H1 (cell line): Measurements from ENCODE around the gene DIAPH1. TPM values are rescaled to one million over a fixed set of nuclear protein-coding genes. Genes with fewer than 3 reads are reported as not detected.

Experiments
- ATF3 ChIP-seq: IDR thresholded peaks from 2 replicates; pipeline ENCODE4 v1.6.1; 2011; ENCODE audit warnings: low read depth, mild to moderate bottlenecking, low read length; ENCODE audit not compliant: insufficient read depth
- BACH1 ChIP-seq: IDR thresholded peaks from 2 replicates; pipeline ENCODE4 v1.6.1; 2012; ENCODE audit warnings: low read length, improper control_type of control experiment
- CREB1 ChIP-seq: IDR thresholded peaks from 2 replicates; pipeline ENCODE4 v1.6.1; 2012; ENCODE audit warnings: inconsistent platforms
- EP300 ChIP-seq, 2 experiments: IDR thresholded peaks; 1 replicate in 1 of 2; 2 replicates in 1 of 2; pipeline ENCODE4 v1.6.1; 2011 to 2012; ENCODE audit warnings: low read depth in 2 of 2, low read length in 2 of 2, mild to moderate bottlenecking in 2 of 2, borderline replicate concordance in 1 of 2, inconsistent platforms in 1 of 2, moderate library complexity in 1 of 2
- HDAC6 ChIP-seq: IDR thresholded peaks from one replicate; pipeline ENCODE4 v1.7.1; 2012; ENCODE audit warnings: low read depth, mild to moderate bottlenecking, inconsistent platforms, low read length, moderate library complexity
- MAFK ChIP-seq: IDR thresholded peaks from 2 replicates; pipeline ENCODE4 v1.6.1; 2012; ENCODE audit warnings: low read depth, mild to moderate bottlenecking, improper control_type of control experiment, low read length
- SP2 ChIP-seq: IDR thresholded peaks from 2 replicates; pipeline ENCODE4 v1.6.1; 2012; ENCODE audit warnings: mild to moderate bottlenecking, low read length, inconsistent platforms
- TCF12 ChIP-seq: IDR thresholded peaks from 2 replicates; pipeline ENCODE4 v1.6.1; 2011; ENCODE audit warnings: low read depth, mild to moderate bottlenecking, low read length
- USF2 ChIP-seq: IDR thresholded peaks from 2 replicates; pipeline ENCODE4 v1.6.1; 2011; ENCODE audit warnings: low read length, improper control_type of control experiment
- polyA plus RNA-seq, 7 experiments: library from polyadenylated mRNA; depleted of rRNA in 3 of 7; stranded (reverse) in 5 of 7; unstranded in 2 of 7; fragments of >200 nt in 5 of 7; fragments of 200-250 nt in 2 of 7; gene quantifications; 1 replicate in 5 of 7; 2 replicates in 1 of 7; 4 replicates in 1 of 7; pipeline versions ENCODE4 v1.2.1 to v1.2.3, GENCODE V29; 2011 to 2013; ENCODE audit warnings: missing spikeins in 2 of 7, mixed read lengths in 2 of 7
- total RNA-seq: library from RNA; stranded (reverse); fragmentation: NEBNext Ultra II Directional; extraction: Animal tissue kit (Norgen Biotek cat#: 25700); gene quantifications from 2 replicates; pipeline ENCODE4 v1.2.1, GENCODE V29; 2021

DIAPH1 gene
- total and polyA plus RNA-seq, 2 of the 8 experiments (the other 6 are each of a cell fraction or from before 2014, with no cell fraction given): 61.2 to 114 TPM

- TF ChIP-seq BACH1 (no peak), ATF3 (no peak), EP300 (IDR thresholded peaks at IDR 0.05; ENCODE audit: borderline replicate concordance in 1 of 2, low read depth in 2 of 2, low read length in 2 of 2) (no peak), HDAC6 (no peak), SP2 (no peak), USF2 (no peak), MAFK (no peak), TCF12 (no peak), CREB1 (0 out of 2 replicates have a peak, but pooled peaks have one; percentile 39)
Observed at GRCh38 chr5:141618030-141618803, 583 bp downstream of the DIAPH1 start (continued).
